Activated CD4-positive, alpha-beta T cell treated with anti-CD3 and anti-CD28 coated beads, Interleukin-2, Interleukin-6, amounts not matched to agents 100 ng/mL and 50 ng/mL, durations not matched to agents 16 hours and 8 hours (primary cell): Measurements from ENCODE around the gene KCNQ2.

Experiments
- DNase-seq: peaks from one replicate; pipeline ENCODE4 v3.0.0-alpha.2; 2020

KCNQ2 gene

GRCh38 chr20:63469713-63470101 is 2.7 kb downstream of the KCNQ2 start:
- no peak for DNase-seq

GRCh38 chr20:63469019-63469712 is 3.3 kb downstream of the KCNQ2 start:
- DNase-seq = no peak

- DNase-seq = no peak
These were observed 4.0 kb downstream of the KCNQ2 start for GRCh38 chr20:63468421-63468820.

GRCh38 chr20:63467294-63468083 is 5.0 kb downstream of the KCNQ2 start:
- DNase-seq = no peak

GRCh38 chr20:63466861-63467260 is 5.6 kb downstream of the KCNQ2 start:
- no peak for DNase-seq

GRCh38 chr20:63466250-63466825 is 6.1 kb downstream of the KCNQ2 start:
- no peak for DNase-seq

- DNase-seq = no peak
These were observed 6.8 kb downstream of the KCNQ2 start for GRCh38 chr20:63465380-63466249.

GRCh38 chr20:63464289-63464635 is 8.2 kb downstream of the KCNQ2 start:
- DNase-seq = no peak

GRCh38 chr20:63463400-63464288 is 8.8 kb downstream of the KCNQ2 start:
- DNase-seq = no peak

GRCh38 chr20:63462244-63462643 is 10.2 kb downstream of the KCNQ2 start:
- no peak for DNase-seq

- DNase-seq = no peak
These were observed 11.2 kb downstream of the KCNQ2 start for GRCh38 chr20:63461104-63461763.

GRCh38 chr20:63459070-63459380 is 13.4 kb downstream of the KCNQ2 start:
- no peak for DNase-seq

GRCh38 chr20:63458170-63459069 is 14.0 kb downstream of the KCNQ2 start:
- no peak for DNase-seq

GRCh38 chr20:63457737-63458136 is 14.7 kb downstream of the KCNQ2 start:
- no peak for DNase-seq

GRCh38 chr20:63456429-63457284 is 15.8 kb downstream of the KCNQ2 start:
- no peak for DNase-seq

GRCh38 chr20:63455568-63455859 is 16.9 kb downstream of the KCNQ2 start:
- no peak for DNase-seq

GRCh38 chr20:63454731-63455567 is 17.5 kb downstream of the KCNQ2 start:
- DNase-seq = no peak

- DNase-seq = no peak
These were observed 19.5 kb downstream of the KCNQ2 start for GRCh38 chr20:63452821-63453523.
